ENCODE measurements around the gene SLC18B1. TPM values are rescaled to one million over a fixed set of nuclear protein-coding genes. Genes with fewer than 3 reads are reported as not detected.

SLC18B1 gene
- total RNA-seq, result 1 to 10 TPM; 4.4 to 9.9 (median 7.2) TPM
- 10 to 100 TPM in 1 of 2 donors, 1 to 10 TPM in 1; 5.5 to 10.9 TPM for polyA plus RNA-seq

GRCh38 chr6:132797951-132798868 is at the start of gene SLC18B1:
SLC18B1 (minus strand) TSS chr6:132798637; CDS start chr6:132798456, 181 bp downstream.
- ATAC-seq, result peak; percentile 58 to 83 (median 75)
- Histone ChIP-seq H3K4me1 (peaks cover 0 to 7% (median 0%) of the 10 kb centered on the region in 3 donors), H3K27ac (peak within 1 kb of the TSS in 1 of 4 donors; percentile 51), H3K27me3 (no peaks in the 10 kb centered on the region), H3K36me3 (peaks cover 0 to 3% (median 0%) of the 10 kb centered on the region in 3 donors), H3K9me3 (no peaks in the 10 kb centered on the region), H3K4me3 (peak within 1 kb of the TSS in 3 of 4 donors; percentile 53 to 85 (median 84))
- no peak for TF ChIP-seq CTCF (IDR thresholded peaks at IDR 0.05)
- WGBS, 2 donors, result 0 to 1% methylated on average over 41 of the region's 41 CpGs
- intact Hi-C loops (cut with DNase I), result no loop called here
- FAIRE-seq, result no peak
- DNase-seq, result peak; percentile 50 to 86 (median 64)

DNA sequence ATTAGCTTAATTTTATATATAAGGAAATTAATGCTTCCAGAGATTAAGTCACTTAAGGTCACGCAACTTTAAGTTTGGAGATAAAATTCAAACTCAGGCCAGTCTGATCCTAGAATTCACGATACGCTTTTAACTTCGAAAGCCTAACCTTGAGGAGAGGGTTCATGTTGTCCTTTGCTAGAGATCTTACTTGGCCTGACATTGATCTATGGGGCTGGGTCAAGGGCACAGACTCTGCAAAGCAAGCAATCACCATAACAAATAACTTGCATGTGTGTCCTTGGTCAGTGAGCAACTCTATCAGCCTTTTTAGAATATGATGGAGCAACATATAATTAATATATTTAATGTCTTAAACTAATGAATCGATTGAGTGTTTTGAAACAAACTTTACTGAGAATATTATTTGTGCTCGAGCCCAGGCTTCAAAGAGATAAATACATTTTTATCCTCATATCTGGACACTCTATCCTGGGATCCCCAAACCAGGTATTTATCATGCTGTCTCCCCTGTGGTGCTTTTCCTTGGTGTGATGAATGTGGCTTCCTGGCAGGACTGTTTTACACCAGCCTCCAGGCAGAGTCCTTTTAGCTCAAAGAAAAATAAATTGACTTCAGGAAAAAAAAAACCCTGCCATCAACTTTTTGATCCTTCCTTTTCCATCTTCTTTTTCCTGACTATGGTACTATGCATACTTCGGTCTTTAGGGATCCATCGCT is 45.0 kb upstream of the SLC18B1 start:
- FAIRE-seq, result no peak
- Histone ChIP-seq H3K27ac (no peak overlapping the region), H3K4me3 (no peak overlapping the region), H3K9me3 (no peaks in the 10 kb centered on the region), H3K27me3 (no peaks in the 10 kb centered on the region), H3K4me1 (no peaks in the 10 kb centered on the region), H3K36me3 (no peaks in the 10 kb centered on the region)
- no peak for DNase-seq
- 50 to 53% methylated on average over 8 of the region's 8 CpGs for WGBS, 2 donors
- no peak for ATAC-seq
- intact Hi-C loops (cut with DNase I), result no loop called here
- TF ChIP-seq CTCF (IDR thresholded peaks at IDR 0.05), result no peak

DNA sequence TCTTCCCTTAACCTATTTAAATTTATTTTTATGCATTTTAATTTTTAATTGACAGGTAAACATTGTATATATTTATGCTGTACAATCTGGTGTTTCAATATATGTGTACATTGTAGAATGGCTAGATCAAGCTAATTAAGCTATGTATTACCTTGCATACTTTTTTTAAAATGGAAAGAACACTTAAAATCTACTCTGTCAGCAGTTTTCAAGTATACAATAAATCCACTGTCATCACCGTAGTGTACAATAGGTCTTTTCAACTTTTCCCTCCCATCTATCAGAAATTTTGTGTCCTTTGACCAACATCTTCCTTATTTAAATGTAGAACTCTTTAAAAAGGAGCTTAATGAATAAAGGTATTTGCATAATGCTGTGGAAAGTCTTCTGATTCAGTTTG is 43.5 kb upstream of the SLC18B1 start:
- Histone ChIP-seq H3K4me3 (no peak overlapping the region), H3K36me3 (no peaks in the 10 kb centered on the region), H3K9me3 (no peaks in the 10 kb centered on the region), H3K27me3 (no peaks in the 10 kb centered on the region), H3K4me1 (no peaks in the 10 kb centered on the region), H3K27ac (no peak overlapping the region)
- FAIRE-seq (no peak), ATAC-seq (no peak), DNase-seq (no peak)
- no peak for TF ChIP-seq CTCF (IDR thresholded peaks at IDR 0.05)
- 46 to 68% methylated on average over 1 of the region's 1 CpG for WGBS, 2 donors
- intact Hi-C loops (cut with DNase I), result no loop called here

GRCh38 chr6:132832891-132833290 is 34.5 kb upstream of the SLC18B1 start:
- Histone ChIP-seq H3K36me3 (no peaks in the 10 kb centered on the region), H3K9me3 (no peaks in the 10 kb centered on the region), H3K4me1 (no peaks in the 10 kb centered on the region), H3K27me3 (no peaks in the 10 kb centered on the region), H3K4me3 (no peak overlapping the region), H3K27ac (no peak overlapping the region)
- ATAC-seq, result no peak
- TF ChIP-seq CTCF (IDR thresholded peaks at IDR 0.05), result no peak
- WGBS, 2 donors, result 74 to 81% methylated on average over 6 of the region's 6 CpGs
- DNase-seq, result no peak
- no peak for FAIRE-seq
- intact Hi-C loops (cut with DNase I), result loop anchor here in 1 of 3 donors (10.0 kb wide), 1 partner anchor 672 kb away; no protein-coding TSS in a partner anchor

Measured in pancreas (tissue), 10 donors.